Measurements from ENCODE around the gene SELENOW. TPM values are rescaled to one million over a fixed set of nuclear protein-coding genes. Genes with fewer than 3 reads are reported as not detected.

The SELENOW gene
- total and polyA plus RNA-seq, 2 donors (not counting 3 experiments of a cell fraction or from before 2014, with no cell fraction given), result 316 to 613 TPM

- Histone ChIP-seq H4K20me1 (replicated peaks; ENCODE audit: control insufficient read depth, extremely low read depth, insufficient read depth, low read length) (no peaks in the 10 kb centered on the region), H3K9me3 (replicated peaks; ENCODE audit: control insufficient read depth, insufficient read depth, low read length) (no peaks in the 10 kb centered on the region), H3K4me1 (ENCODE audit: control insufficient read depth, extremely low read depth, insufficient read depth, low read length) (peaks cover 4% of the 10 kb centered on the region), H3K4me3 (replicated peaks in 1 of 3; ENCODE audit: insufficient read depth in 1 of 3, low read depth in 1 of 3, low read length in 3 of 3) (no peak overlapping the region), H3K4me2 (ENCODE audit: insufficient read depth, low read length) (no peak overlapping the region), H3K9ac (replicated peaks; ENCODE audit: extremely low read depth, insufficient read depth, low read length) (no peak overlapping the region), H3K27ac (ENCODE audit: insufficient read depth, low read depth, low read length) (no peak overlapping the region), H3K79me2 (ENCODE audit: control insufficient read depth, insufficient read depth, low read length) (no peaks in the 10 kb centered on the region), H3K36me3 (ENCODE audit: control insufficient read depth in 2 of 2, extremely low read depth in 1 of 2, insufficient read depth in 2 of 2, low read length in 2 of 2) (peaks cover 9 to 27% of the 10 kb centered on the region in 2 experiments), H3K27me3 (ENCODE audit: control insufficient read depth in 2 of 2, insufficient read depth in 2 of 2, low read length in 2 of 2) (no peaks in the 10 kb centered on the region), H2AFZ (ENCODE audit: low read depth, low read length) (no peak overlapping the region), H3K9me1 (replicated peaks; ENCODE audit: control insufficient read depth, extremely low read depth, insufficient read depth, low read length) (no peaks in the 10 kb centered on the region)
- DNase-seq (ENCODE audit: low read depth, low spot score), result no peak
- no peak for TF ChIP-seq POLR2A (IDR thresholded peaks at IDR 0.05; ENCODE audit: low read depth, low read length)
- no peak for TF ChIP-seq CTCF (IDR thresholded peaks at IDR 0.05; ENCODE audit: extremely low read depth in 1 of 2, insufficient read depth in 1 of 2, low read depth in 1 of 2, low read length in 2 of 2)
- no peak for TF ChIP-seq GATA2 (IDR thresholded peaks at IDR 0.05; ENCODE audit: insufficient read depth, insufficient read length, low read depth, low read length)
- no peak for TF ChIP-seq JUN (IDR thresholded peaks at IDR 0.05; ENCODE audit: borderline replicate concordance, insufficient read depth, insufficient read length, low read depth)
- no peak for TF ChIP-seq FOS (IDR thresholded peaks at IDR 0.05; ENCODE audit: borderline replicate concordance, insufficient read depth, low read length)
- TF ChIP-seq MYC (IDR thresholded peaks at IDR 0.05; ENCODE audit: low read depth, low read length), result no peak
- no peak for TF ChIP-seq EZH2 (IDR thresholded peaks at IDR 0.05; ENCODE audit: borderline replicate concordance, low read depth, low read length, severe bottlenecking)
- dilution Hi-C loops (cut with MboI; ENCODE audit: extremely low pct_ligation_motif_present, low sequenced_read_pairs) (no loop called here), intact Hi-C loops (cut with micrococcal nuclease) (no loop called here)
- CTCF ChIA-PET, result no interaction called here
- FAIRE-seq, result no peak
- no TSS peak for BruUV-seq (replicated peaks)
- POLR2A ChIA-PET, result interaction anchor here (0.6 kb wide), 1 partner anchor 23 kb away, joined by 4 read pairs; no protein-coding TSS in a partner anchor
Measured at GRCh38 chr19:47760632-47760999, 17.9 kb upstream of the SELENOW start.

Data from endothelial cell of umbilical vein (primary cell).